ENCODE results near the gene PDZD7. TPM values are rescaled to one million over a fixed set of nuclear protein-coding genes. Genes with fewer than 3 reads are reported as not detected.

Gene PDZD7
- total RNA-seq, 1 donor from 2014 or later, result 0.53 TPM

DNA sequence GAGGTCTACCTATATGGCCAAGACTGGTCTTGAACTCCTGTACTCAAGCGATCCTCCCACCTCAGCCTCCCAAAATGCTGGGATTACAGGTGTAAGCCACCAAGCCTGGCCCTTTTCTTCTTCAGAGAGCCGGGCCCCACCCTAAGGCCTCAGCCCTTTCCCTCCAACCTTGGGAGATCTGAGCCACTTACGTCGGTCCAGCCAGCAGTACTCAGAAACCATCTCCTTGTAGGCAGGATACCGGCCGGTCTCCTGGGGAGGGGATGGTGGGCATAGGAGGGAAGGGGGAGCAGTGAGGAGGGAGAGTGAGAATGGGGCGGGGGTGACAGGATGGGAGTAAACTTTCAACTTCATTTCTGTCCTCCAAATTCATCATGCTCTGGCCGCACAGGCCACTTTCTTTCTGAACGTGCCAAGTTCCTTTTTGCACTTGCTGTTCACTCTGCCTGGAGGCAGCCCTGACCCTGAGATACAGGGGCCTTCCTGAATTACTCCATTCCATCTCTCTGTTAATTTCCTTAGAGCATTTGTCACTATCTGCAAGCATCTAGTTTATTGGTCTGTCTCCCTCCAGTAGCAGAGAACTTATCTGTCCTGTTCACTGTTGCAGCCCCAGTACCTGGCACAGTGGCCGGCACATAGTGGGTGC lies 10.4 kb downstream of the PDZD7 start:
- DNase-seq (ENCODE audit: low spot score in 2 of 2), result no peak
- intact Hi-C loops (cut with DNase I), result no loop called here
- Histone ChIP-seq H3K4me3 (no peak overlapping the region), H3K27ac (no peak overlapping the region), H3K4me1 (peaks cover 0 to 7% of the 10 kb centered on the region in 2 donors), H3K27me3 (no peaks in the 10 kb centered on the region), H3K9me3 (no peaks in the 10 kb centered on the region), H3K36me3 (no peaks in the 10 kb centered on the region)
- TF ChIP-seq, protein P1, sequence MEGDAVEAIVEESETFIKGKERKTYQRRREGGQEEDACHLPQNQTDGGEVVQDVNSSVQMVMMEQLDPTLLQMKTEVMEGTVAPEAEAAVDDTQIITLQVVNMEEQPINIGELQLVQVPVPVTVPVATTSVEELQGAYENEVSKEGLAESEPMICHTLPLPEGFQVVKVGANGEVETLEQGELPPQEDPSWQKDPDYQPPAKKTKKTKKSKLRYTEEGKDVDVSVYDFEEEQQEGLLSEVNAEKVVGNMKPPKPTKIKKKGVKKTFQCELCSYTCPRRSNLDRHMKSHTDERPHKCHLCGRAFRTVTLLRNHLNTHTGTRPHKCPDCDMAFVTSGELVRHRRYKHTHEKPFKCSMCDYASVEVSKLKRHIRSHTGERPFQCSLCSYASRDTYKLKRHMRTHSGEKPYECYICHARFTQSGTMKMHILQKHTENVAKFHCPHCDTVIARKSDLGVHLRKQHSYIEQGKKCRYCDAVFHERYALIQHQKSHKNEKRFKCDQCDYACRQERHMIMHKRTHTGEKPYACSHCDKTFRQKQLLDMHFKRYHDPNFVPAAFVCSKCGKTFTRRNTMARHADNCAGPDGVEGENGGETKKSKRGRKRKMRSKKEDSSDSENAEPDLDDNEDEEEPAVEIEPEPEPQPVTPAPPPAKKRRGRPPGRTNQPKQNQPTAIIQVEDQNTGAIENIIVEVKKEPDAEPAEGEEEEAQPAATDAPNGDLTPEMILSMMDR (IDR thresholded peaks at IDR 0.05), result no peak

GRCh38 chr10:101019440-101019703 lies 11.6 kb downstream of the PDZD7 start:
- DNase-seq (ENCODE audit: low spot score in 2 of 2), result no peak
- H3K27ac ChIP-seq, result no peak overlapping the region
- TF ChIP-seq, protein P1 (IDR thresholded peaks at IDR 0.05), result no peak
- peaks cover 0 to 7% of the 10 kb centered on the region in 2 donors for H3K4me1 ChIP-seq
- no peaks in the 10 kb centered on the region for H3K27me3 ChIP-seq
- no peaks in the 10 kb centered on the region for H3K36me3 ChIP-seq
- intact Hi-C loops (cut with DNase I), result loop anchor here (1.0 kb wide), 1 partner anchor 48 kb away; no protein-coding TSS in a partner anchor
- no peaks in the 10 kb centered on the region for H3K9me3 ChIP-seq
- no peak overlapping the region for H3K4me3 ChIP-seq

DNA sequence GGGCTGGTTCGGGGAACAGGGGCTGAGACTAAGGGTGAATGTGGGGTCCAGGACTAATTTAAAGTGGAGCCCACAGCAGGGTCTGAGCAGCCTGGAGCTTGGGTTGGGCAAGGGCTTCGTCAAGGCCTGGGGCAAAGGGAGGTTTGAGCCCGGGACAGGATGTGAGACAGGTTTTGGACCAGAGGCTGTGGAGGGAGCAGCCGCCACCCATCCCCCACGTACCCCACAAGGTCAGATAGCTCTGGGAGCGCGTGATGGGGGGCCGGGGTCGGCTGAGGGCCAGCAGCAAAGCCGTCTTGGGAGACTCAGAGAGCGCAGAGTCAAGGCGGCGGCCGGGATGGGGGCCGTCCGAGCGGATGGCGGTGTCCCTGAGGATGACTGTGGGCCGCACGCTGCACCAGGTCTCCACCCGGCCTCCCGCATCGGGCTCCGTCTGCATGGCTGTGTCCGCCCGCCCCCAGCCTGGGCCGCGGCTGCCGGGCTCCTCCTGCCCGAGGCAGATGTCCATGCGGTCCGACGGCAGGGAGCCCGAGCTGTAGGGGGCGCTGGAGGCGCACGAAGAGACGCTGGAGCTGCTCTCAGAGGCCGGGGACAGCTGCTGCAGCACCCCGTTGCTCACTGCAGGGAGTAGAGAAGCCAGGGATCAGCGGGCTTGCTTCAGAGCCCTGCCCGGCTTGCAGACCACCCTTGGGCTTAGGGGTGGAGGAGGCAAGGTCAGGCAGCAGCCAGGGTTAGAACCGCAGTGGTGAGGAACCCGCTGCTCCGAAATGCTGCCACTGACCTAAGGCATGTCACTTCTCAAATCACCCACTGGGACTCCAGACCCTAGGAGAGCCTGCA lies 12.1 kb downstream of the PDZD7 start:
- intact Hi-C loops (cut with DNase I), result loop anchor here (1.0 kb wide), 1 partner anchor 48 kb away; no protein-coding TSS in a partner anchor
- Histone ChIP-seq H3K4me3 (peak overlapping the region in 1 of 2 donors; percentile 13), H3K27me3 (no peaks in the 10 kb centered on the region), H3K27ac (no peak overlapping the region), H3K4me1 (peaks cover 0 to 7% of the 10 kb centered on the region in 2 donors), H3K36me3 (no peaks in the 10 kb centered on the region), H3K9me3 (no peaks in the 10 kb centered on the region)
- TF ChIP-seq, protein P1 (IDR thresholded peaks at IDR 0.05), result peak; percentile 57 to 81 (median 70)
- peak in 1 of 2 donors; percentile 90 for DNase-seq (ENCODE audit: low spot score in 2 of 2)

DNA sequence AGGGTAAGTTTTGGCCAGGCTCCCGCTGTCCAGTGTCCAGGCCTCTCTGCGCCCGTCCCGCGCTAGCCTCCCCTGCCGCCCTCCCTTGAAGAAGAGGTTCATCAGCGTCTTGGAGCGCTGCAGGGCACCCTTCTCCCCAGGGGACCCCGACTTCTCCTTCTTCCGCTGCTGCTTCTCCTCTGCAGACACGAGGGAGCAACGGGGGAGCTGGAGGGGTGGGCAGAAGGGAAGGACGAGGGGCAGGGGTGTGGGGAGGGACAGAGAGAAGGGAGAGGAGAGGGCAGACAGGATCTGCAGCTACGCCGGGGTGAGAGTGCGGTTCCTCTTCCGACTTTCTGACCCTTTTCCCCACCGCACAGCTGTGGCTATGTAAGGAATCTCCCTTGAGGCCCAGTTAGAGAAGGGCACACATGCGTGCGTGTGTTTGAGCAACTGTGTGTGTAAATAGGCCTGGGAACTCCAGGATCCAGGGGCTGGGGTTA lies 12.8 kb downstream of the PDZD7 start:
- Histone ChIP-seq H3K27ac (no peak overlapping the region), H3K4me1 (peaks cover 5 to 10% of the 10 kb centered on the region in 2 donors), H3K36me3 (no peaks in the 10 kb centered on the region), H3K9me3 (no peaks in the 10 kb centered on the region), H3K27me3 (no peaks in the 10 kb centered on the region), H3K4me3 (no peak overlapping the region)
- TF ChIP-seq, protein P1 (IDR thresholded peaks at IDR 0.05), result no peak
- intact Hi-C loops (cut with DNase I), result no loop called here
- peak in 1 of 2 donors; percentile 61 for DNase-seq (ENCODE audit: low spot score in 2 of 2)

- TF ChIP-seq, protein P1 (IDR thresholded peaks at IDR 0.05), result no peak
- H3K27me3 ChIP-seq, result no peaks in the 10 kb centered on the region
These were observed 14.1 kb downstream of the PDZD7 start for GRCh38 chr10:101016814-101017213.

More at GRCh38 chr10:101016814-101017213, 14.1 kb downstream of the PDZD7 start:
- intact Hi-C loops (cut with DNase I), result no loop called here
- no peak overlapping the region for H3K27ac ChIP-seq
- no peaks in the 10 kb centered on the region for H3K36me3 ChIP-seq
- no peaks in the 10 kb centered on the region for H3K9me3 ChIP-seq
- no peak for DNase-seq (ENCODE audit: low spot score in 2 of 2)
- H3K4me1 ChIP-seq, result peaks cover 9 to 16% of the 10 kb centered on the region in 2 donors
- H3K4me3 ChIP-seq, result no peak overlapping the region

Measured in ascending aorta (tissue), 2 donors.